Karpas-422 (cell line): ENCODE data around the gene WWC2. TPM values are rescaled to one million over a fixed set of nuclear protein-coding genes. Genes with fewer than 3 reads are reported as not detected.

Experiments
- DNase-seq: peaks from one replicate; pipeline ENCODE4 v3.0.0-alpha.2; 2015
- H2AFZ ChIP-seq: fragments of 200-600 bp; sonication (generic); 2 replicates; pipeline ENCODE4 v1.6.1; 2014; ENCODE audit warnings: antibody characterized with exemption, low read length, mixed read lengths
- H3K27ac ChIP-seq: fragments of 200-600 bp; sonication (generic); 2 replicates; pipeline ENCODE4 v1.5.1; 2014; ENCODE audit warnings: mild to moderate bottlenecking, low read length, moderate library complexity
- H3K27me3 ChIP-seq: fragments of 200-600 bp; sonication (generic); 2 replicates; pipeline ENCODE4 v1.6.1; 2014; ENCODE audit warnings: low read length, mixed read lengths
- H3K36me3 ChIP-seq: fragments of 200-600 bp; sonication (generic); 2 replicates; pipeline ENCODE4 v1.6.1; 2014; ENCODE audit warnings: low read length, mixed read lengths; ENCODE audit not compliant: insufficient read depth
- H3K4me1 ChIP-seq: fragments of 200-600 bp; sonication (generic); 2 replicates; pipeline ENCODE4 v1.6.1; 2014; ENCODE audit warnings: mild to moderate bottlenecking, low read length, mixed read lengths
- H3K4me2 ChIP-seq: fragments of 200-600 bp; sonication (generic); 2 replicates; pipeline ENCODE4 v1.6.1; 2014; ENCODE audit warnings: low read length, low read depth, mild to moderate bottlenecking; ENCODE audit not compliant: poor library complexity, severe bottlenecking
- H3K4me3 ChIP-seq: fragments of 200-600 bp; sonication (generic); 2 replicates; pipeline ENCODE4 v1.5.1; 2014; ENCODE audit warnings: mild to moderate bottlenecking, antibody characterized with exemption, low read length, mixed read lengths
- H3K79me2 ChIP-seq: fragments of 200-600 bp; sonication (generic); 2 replicates; pipeline ENCODE4 v1.6.1; 2014; ENCODE audit warnings: mild to moderate bottlenecking, low read length, mixed read lengths
- H3K9ac ChIP-seq: fragments of 200-600 bp; sonication (generic); 2 replicates; pipeline ENCODE4 v1.6.0; 2014; ENCODE audit warnings: low read length
- H3K9me2 ChIP-seq: fragments of 200-600 bp; sonication (generic), shearing (Covaris generic); replicated peaks from 2 replicates; pipeline ENCODE4 v1.6.0; 2014; ENCODE audit warnings: mild to moderate bottlenecking, low read length, moderate library complexity; ENCODE audit not compliant: insufficient read depth
- H3K9me3 ChIP-seq: fragments of 300-700, 200-600 bp; sonication (generic); 2 replicates; pipeline ENCODE4 v1.6.1; 2014; ENCODE audit warnings: low read length, mixed read lengths
- H4K20me1 ChIP-seq: fragments of 200-600 bp; sonication (generic); 2 replicates; pipeline ENCODE4 v1.6.1; 2014; ENCODE audit warnings: mild to moderate bottlenecking, antibody characterized with exemption, low read length, low read depth; ENCODE audit not compliant: insufficient read depth
- total RNA-seq: library from RNA; depleted of rRNA; stranded (reverse); fragments of >200 nt; shearing (Covaris generic); gene quantifications from 2 replicates; pipeline ENCODE4 v1.2.3, GENCODE V29; 2014; ENCODE audit warnings: low replicate concordance

The WWC2 gene
- total RNA-seq, 1 experiment from 2014 or later: not detected

DNA sequence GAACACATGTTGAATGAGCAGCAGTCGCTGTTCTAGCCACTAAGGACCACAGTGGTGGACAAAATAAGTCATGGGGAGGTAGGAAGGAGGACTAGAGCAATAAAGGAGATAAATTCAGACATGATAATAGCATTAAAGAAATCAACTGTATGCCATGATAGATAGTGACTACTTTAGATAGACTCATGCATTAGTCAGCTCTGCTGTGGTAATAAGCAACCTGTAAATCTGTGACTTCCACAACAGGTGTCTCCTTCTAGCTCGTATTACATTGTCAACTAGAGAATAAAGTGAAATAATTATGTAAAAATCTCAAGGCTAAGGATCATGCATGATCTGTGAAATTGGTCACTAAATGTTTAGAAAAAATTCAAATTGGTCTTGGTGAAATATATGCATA, 77.9 kb downstream of the WWC2 start:
- H3K27me3 ChIP-seq: no peaks in the 10 kb centered on the region
- DNase-seq: no peak

DNA sequence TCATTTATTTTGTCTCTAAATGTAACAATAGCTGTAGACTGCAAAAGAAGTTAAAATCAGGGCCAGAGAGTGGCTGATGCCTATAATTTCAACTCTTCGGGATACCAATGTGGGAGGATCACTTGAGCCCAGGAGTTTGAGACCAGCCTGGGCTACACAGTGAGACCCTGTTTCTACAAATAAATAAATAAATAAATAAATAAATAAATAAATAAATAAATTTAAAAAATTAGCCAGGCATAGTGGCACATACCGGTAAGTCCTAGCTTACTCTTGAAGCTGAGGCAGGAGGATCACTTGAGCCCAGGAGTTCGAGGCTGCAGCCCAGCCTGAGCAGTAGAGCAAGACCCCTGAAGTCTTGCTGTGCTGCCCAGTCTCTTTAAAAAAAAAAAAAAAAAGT, 79.1 kb downstream of the WWC2 start:
- Histone ChIP-seq H3K9me3 (no peaks in the 10 kb centered on the region), H3K36me3 (no peaks in the 10 kb centered on the region), H2AFZ (no peak overlapping the region), H3K27ac (no peak overlapping the region), H3K4me2 (no peak overlapping the region), H3K9ac (no peak overlapping the region), H3K79me2 (no peaks in the 10 kb centered on the region), H3K4me3 (no peak overlapping the region), H3K4me1 (no peaks in the 10 kb centered on the region), H3K27me3 (no peaks in the 10 kb centered on the region), H3K9me2 (no peaks in the 10 kb centered on the region), H4K20me1 (no peaks in the 10 kb centered on the region)
- DNase-seq: no peak

More for the DNA sequence above, 77.9 kb downstream of the WWC2 start:
- Histone ChIP-seq H3K79me2 (no peaks in the 10 kb centered on the region), H3K9me2 (no peaks in the 10 kb centered on the region), H3K4me1 (no peaks in the 10 kb centered on the region), H3K4me3 (no peak overlapping the region), H3K27ac (no peak overlapping the region), H2AFZ (no peak overlapping the region), H4K20me1 (no peaks in the 10 kb centered on the region), H3K4me2 (no peak overlapping the region), H3K9ac (no peak overlapping the region), H3K9me3 (no peaks in the 10 kb centered on the region), H3K36me3 (no peaks in the 10 kb centered on the region)

DNA sequence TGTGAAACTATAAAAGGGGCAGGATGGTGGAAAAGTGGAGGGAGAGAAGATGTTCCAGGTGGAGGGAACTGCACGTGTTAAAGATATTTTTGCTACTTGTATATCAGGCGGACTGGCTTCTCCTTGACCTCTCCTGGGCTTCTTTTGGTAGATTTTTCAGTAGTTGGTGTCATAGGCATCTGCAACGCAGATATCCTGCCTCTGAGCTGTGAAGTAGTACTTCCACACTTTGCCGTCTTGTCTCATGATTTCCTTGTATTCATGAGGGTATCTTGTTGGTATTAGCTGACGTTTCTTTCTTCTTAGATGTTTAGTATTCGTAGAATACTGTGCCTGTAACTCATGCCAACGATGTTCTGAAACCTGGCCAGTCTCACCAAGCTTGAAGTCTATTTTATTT, 81.0 kb downstream of the WWC2 start:
- no peak for DNase-seq
- no peak overlapping the region for H2AFZ ChIP-seq

DNA sequence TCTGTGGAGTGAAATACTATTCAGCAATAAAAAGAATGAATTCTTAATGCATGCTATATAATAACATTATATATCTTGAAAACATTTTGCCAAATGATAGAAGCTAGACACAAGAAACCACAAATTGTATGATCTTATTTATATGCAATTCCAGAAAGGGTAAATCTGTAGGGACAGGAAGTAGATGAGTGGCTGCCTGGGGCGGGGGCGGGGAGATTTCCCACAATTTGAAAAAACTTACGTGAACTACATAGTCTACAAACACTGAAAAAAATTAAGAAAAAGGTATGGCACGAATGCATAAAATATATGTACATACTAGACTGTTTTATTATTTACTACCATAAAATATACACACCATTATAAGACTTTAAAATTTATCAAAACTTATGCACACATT, 81.6 kb downstream of the WWC2 start:
- Histone ChIP-seq H3K9me2 (no peaks in the 10 kb centered on the region), H4K20me1 (no peaks in the 10 kb centered on the region), H3K27me3 (no peaks in the 10 kb centered on the region), H3K9ac (no peak overlapping the region), H3K9me3 (no peaks in the 10 kb centered on the region), H3K27ac (no peak overlapping the region), H3K4me2 (no peak overlapping the region), H2AFZ (no peak overlapping the region), H3K4me3 (no peak overlapping the region), H3K79me2 (no peaks in the 10 kb centered on the region), H3K36me3 (no peaks in the 10 kb centered on the region), H3K4me1 (no peaks in the 10 kb centered on the region)
- no peak for DNase-seq

More for the DNA sequence above, 81.0 kb downstream of the WWC2 start:
- H3K4me3 ChIP-seq: no peak overlapping the region
- H3K9me3 ChIP-seq: no peaks in the 10 kb centered on the region
- no peak overlapping the region for H3K27ac ChIP-seq
- H3K36me3 ChIP-seq: no peaks in the 10 kb centered on the region
- H3K9ac ChIP-seq: no peak overlapping the region
- H4K20me1 ChIP-seq: no peaks in the 10 kb centered on the region
- no peaks in the 10 kb centered on the region for H3K27me3 ChIP-seq
- H3K4me1 ChIP-seq: no peaks in the 10 kb centered on the region
- no peaks in the 10 kb centered on the region for H3K79me2 ChIP-seq
- no peaks in the 10 kb centered on the region for H3K9me2 ChIP-seq
- no peak overlapping the region for H3K4me2 ChIP-seq

DNA sequence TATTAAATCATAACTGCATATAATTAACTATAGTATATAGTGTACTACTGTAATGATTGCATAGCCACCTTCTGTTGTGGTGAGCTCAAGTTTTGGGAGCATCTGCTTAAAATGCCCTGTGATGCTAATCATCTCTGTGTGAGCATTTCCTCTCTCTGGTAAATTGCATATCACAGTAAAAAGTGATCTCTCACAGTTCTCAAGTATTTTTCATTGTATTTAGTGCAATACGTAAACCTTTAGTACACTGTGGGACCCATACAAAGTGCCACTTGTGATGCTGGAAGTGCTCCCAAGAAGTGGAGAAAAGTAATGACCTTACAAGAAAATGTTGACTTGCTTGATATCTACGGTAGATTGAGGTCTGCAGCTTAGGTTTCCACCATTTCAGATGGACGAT, 82.0 kb downstream of the WWC2 start:
- H3K79me2 ChIP-seq: no peaks in the 10 kb centered on the region

DNA sequence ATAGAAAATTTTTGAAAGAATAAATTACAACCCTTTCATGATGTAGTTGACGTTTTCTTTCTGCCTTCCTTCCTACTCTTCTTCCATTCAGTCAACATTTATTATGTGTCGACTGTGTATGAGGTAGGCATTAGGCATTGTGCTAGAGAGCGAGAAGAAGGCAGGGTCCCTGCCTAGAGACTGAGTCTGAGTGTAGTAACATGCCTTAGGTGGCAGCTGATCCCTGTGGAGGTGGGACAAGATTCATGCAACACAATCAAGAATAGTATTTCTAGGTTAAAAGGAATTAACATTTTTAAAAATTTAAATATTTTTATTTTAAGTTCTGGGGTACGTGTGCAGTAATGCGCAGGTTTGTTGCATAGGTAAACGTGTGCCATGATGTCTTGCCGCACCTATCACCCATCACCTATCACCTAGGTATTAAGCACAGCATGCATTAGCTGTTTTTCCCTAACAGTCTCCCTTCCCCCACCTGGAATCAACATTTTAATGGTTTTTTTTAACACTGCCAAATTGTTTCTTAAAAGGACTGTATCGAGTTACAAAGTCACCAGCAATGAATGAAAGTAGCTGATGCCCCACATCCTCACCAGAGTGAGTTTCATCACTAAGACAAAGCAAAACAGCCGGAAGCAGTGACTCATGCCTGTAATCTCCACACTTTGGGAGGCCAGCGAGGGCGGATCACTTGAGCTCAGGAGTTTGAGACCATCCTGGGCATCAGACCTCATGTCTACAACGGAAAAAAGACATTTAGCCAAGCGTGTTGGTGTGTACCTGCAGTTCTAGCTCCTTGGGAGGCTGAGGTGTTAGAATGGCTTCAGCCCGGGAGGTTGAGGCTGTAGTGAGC, 84.0 kb downstream of the WWC2 start:
- no peaks in the 10 kb centered on the region for H3K79me2 ChIP-seq
- no peaks in the 10 kb centered on the region for H3K9me3 ChIP-seq
- H3K9me2 ChIP-seq: no peaks in the 10 kb centered on the region
- no peak overlapping the region for H2AFZ ChIP-seq
- H3K36me3 ChIP-seq: no peaks in the 10 kb centered on the region
- DNase-seq: no peak
- no peaks in the 10 kb centered on the region for H3K4me1 ChIP-seq
- no peaks in the 10 kb centered on the region for H3K27me3 ChIP-seq
- no peak overlapping the region for H3K9ac ChIP-seq
- no peak overlapping the region for H3K4me2 ChIP-seq
- H3K27ac ChIP-seq: no peak overlapping the region
- H3K4me3 ChIP-seq: no peak overlapping the region
- no peaks in the 10 kb centered on the region for H4K20me1 ChIP-seq

More for the DNA sequence above, 82.0 kb downstream of the WWC2 start:
- Histone ChIP-seq H3K9me3 (no peaks in the 10 kb centered on the region), H3K4me2 (no peak overlapping the region), H3K9me2 (no peaks in the 10 kb centered on the region), H3K4me1 (no peaks in the 10 kb centered on the region), H2AFZ (no peak overlapping the region), H3K36me3 (no peaks in the 10 kb centered on the region), H3K27me3 (no peaks in the 10 kb centered on the region), H3K9ac (no peak overlapping the region), H3K27ac (no peak overlapping the region), H3K4me3 (no peak overlapping the region), H4K20me1 (no peaks in the 10 kb centered on the region)
- no peak for DNase-seq

DNA sequence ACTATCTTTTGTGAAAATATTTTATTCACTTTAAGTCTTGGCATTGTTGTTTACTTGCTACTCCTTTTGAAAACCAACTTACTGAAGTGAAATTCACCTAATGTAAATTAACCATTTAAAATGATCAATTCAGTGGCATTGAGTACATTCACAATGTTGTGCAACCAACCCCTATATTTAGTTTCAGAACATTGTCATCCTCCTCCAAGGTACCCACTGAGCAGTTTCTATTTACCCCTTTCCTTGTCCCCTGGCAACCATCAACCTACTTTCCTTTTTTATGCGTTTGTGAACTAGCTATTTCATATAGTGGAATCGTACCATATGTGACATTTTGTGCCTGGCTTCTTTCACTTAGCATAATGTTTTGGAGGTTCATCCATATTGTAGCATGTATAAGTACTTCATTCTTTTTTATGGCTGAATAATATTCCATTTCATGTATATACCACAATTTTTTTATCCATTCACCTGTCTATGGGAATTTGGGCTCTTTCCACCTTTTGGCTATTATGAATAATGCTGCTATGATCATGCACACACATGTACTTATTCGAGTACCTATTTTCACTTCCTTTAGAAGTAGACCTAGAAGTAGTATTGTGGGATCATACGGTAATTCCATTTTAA, 85.0 kb downstream of the WWC2 start:
- no peaks in the 10 kb centered on the region for H3K79me2 ChIP-seq
- H3K9me3 ChIP-seq: no peaks in the 10 kb centered on the region
- H3K9ac ChIP-seq: no peak overlapping the region
- no peak overlapping the region for H2AFZ ChIP-seq
- no peak overlapping the region for H3K4me3 ChIP-seq
- H3K9me2 ChIP-seq: no peaks in the 10 kb centered on the region
- no peak overlapping the region for H3K4me2 ChIP-seq
- no peak for DNase-seq
- H3K27me3 ChIP-seq: no peaks in the 10 kb centered on the region
- H4K20me1 ChIP-seq: no peaks in the 10 kb centered on the region
- H3K36me3 ChIP-seq: no peaks in the 10 kb centered on the region
- no peak overlapping the region for H3K27ac ChIP-seq
- H3K4me1 ChIP-seq: no peaks in the 10 kb centered on the region

DNA sequence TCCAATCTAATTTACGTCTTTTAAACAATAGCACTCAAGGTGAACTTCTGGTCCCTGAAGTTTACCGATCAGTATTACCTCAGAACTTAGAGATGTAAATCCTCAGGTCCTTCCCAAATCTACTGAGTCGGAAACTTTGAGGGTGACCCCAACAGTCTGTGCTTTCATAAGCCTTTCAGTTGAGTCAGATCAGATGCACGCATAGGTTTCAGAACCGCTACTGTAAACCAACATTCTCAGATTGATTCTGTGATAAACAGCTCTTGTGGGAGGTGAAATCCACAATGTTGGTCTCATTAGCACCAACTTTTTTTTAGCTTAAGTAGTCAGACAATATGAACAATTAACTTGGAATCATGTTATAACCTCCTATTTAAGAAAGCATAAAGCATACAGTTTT, 86.0 kb downstream of the WWC2 start:
- no peaks in the 10 kb centered on the region for H3K36me3 ChIP-seq
- no peaks in the 10 kb centered on the region for H4K20me1 ChIP-seq
- no peaks in the 10 kb centered on the region for H3K9me3 ChIP-seq
- no peaks in the 10 kb centered on the region for H3K9me2 ChIP-seq
- H3K4me3 ChIP-seq: no peak overlapping the region
- H3K27me3 ChIP-seq: no peaks in the 10 kb centered on the region
- H3K9ac ChIP-seq: no peak overlapping the region
- no peak for DNase-seq
- H3K27ac ChIP-seq: no peak overlapping the region
- H3K4me1 ChIP-seq: no peaks in the 10 kb centered on the region
- no peak overlapping the region for H2AFZ ChIP-seq
- no peak overlapping the region for H3K4me2 ChIP-seq
- no peaks in the 10 kb centered on the region for H3K79me2 ChIP-seq
